ENCODE data around the gene PRPF40A. TPM values are rescaled to one million over a fixed set of nuclear protein-coding genes. Genes with fewer than 3 reads are reported as not detected.
A peak's percentile ranks its signal among the peaks of the same experiment; 100 is the strongest.

The PRPF40A gene
- polyA plus RNA-seq, 2 donors = 15.6 to 26.1 TPM

GRCh38 chr2:152664725-152665124 lies 52.5 kb downstream of the PRPF40A start:
- WGBS, 2 donors = 93 to 96% methylated on average over 7 of the region's 7 CpGs
- Histone ChIP-seq H3K36me3 (ENCODE audit: control insufficient read depth in 2 of 2, insufficient read depth in 2 of 2, low read length in 1 of 2) (peaks cover 6 to 15% of the 10 kb centered on the region in 2 donors), H3K9me3 (ENCODE audit: control insufficient read depth in 2 of 2, insufficient read depth in 1 of 2, low read depth in 1 of 2, low read length in 1 of 2) (no peaks in the 10 kb centered on the region), H3K27me3 (ENCODE audit: control insufficient read depth in 1 of 2, insufficient read depth in 2 of 2, low read length in 2 of 2) (no peaks in the 10 kb centered on the region), H3K4me1 (ENCODE audit: control insufficient read depth in 2 of 2, insufficient read depth in 2 of 2, low read length in 1 of 2) (no peaks in the 10 kb centered on the region), H3K27ac (ENCODE audit: low read depth in 2 of 2, low read length in 1 of 2) (no peak overlapping the region), H3K4me3 (ENCODE audit: low read depth in 1 of 2, low read length in 2 of 2) (no peak overlapping the region)

GRCh38 chr2:152661076-152661475 lies 56.2 kb downstream of the PRPF40A start:
- Histone ChIP-seq H3K4me1 (ENCODE audit: control insufficient read depth in 2 of 2, insufficient read depth in 2 of 2, low read length in 1 of 2) (no peaks in the 10 kb centered on the region), H3K36me3 (ENCODE audit: control insufficient read depth in 2 of 2, insufficient read depth in 2 of 2, low read length in 1 of 2) (peaks cover 9 to 17% of the 10 kb centered on the region in 2 donors), H3K27ac (ENCODE audit: low read depth in 2 of 2, low read length in 1 of 2) (no peak overlapping the region), H3K4me3 (ENCODE audit: low read depth in 1 of 2, low read length in 2 of 2) (no peak overlapping the region), H3K27me3 (ENCODE audit: control insufficient read depth in 1 of 2, insufficient read depth in 2 of 2, low read length in 2 of 2) (no peaks in the 10 kb centered on the region), H3K9me3 (ENCODE audit: control insufficient read depth in 2 of 2, insufficient read depth in 1 of 2, low read depth in 1 of 2, low read length in 1 of 2) (no peaks in the 10 kb centered on the region)
- 95% methylated on average over 4 of the region's 4 CpGs for WGBS, 2 donors

GRCh38 chr2:152658221-152658620 lies 59.0 kb downstream of the PRPF40A start:
- no peaks in the 10 kb centered on the region for H3K27me3 ChIP-seq (ENCODE audit: control insufficient read depth in 1 of 2, insufficient read depth in 2 of 2, low read length in 2 of 2)
- H3K36me3 ChIP-seq (ENCODE audit: control insufficient read depth in 2 of 2, insufficient read depth in 2 of 2, low read length in 1 of 2) = peaks cover 3 to 13% of the 10 kb centered on the region in 2 donors
- no peak overlapping the region for H3K27ac ChIP-seq (ENCODE audit: low read depth in 2 of 2, low read length in 1 of 2)
- H3K4me1 ChIP-seq (ENCODE audit: control insufficient read depth in 2 of 2, insufficient read depth in 2 of 2, low read length in 1 of 2) = no peaks in the 10 kb centered on the region
- 70 to 83% methylated on average over 1 of the region's 1 CpG for WGBS, 2 donors
- no peak overlapping the region for H3K4me3 ChIP-seq (ENCODE audit: low read depth in 1 of 2, low read length in 2 of 2)
- no peaks in the 10 kb centered on the region for H3K9me3 ChIP-seq (ENCODE audit: control insufficient read depth in 2 of 2, insufficient read depth in 1 of 2, low read depth in 1 of 2, low read length in 1 of 2)

- H3K36me3 ChIP-seq (ENCODE audit: control insufficient read depth in 2 of 2, insufficient read depth in 2 of 2, low read length in 1 of 2) = peaks cover 3 to 13% of the 10 kb centered on the region in 2 donors
- H3K4me1 ChIP-seq (ENCODE audit: control insufficient read depth in 2 of 2, insufficient read depth in 2 of 2, low read length in 1 of 2) = no peaks in the 10 kb centered on the region
- no peaks in the 10 kb centered on the region for H3K27me3 ChIP-seq (ENCODE audit: control insufficient read depth in 1 of 2, insufficient read depth in 2 of 2, low read length in 2 of 2)
- H3K9me3 ChIP-seq (ENCODE audit: control insufficient read depth in 2 of 2, insufficient read depth in 1 of 2, low read depth in 1 of 2, low read length in 1 of 2) = no peaks in the 10 kb centered on the region
- no peak overlapping the region for H3K4me3 ChIP-seq (ENCODE audit: low read depth in 1 of 2, low read length in 2 of 2)
- 70 to 77% methylated on average over 4 of the region's 4 CpGs for WGBS, 2 donors
- no peak overlapping the region for H3K27ac ChIP-seq (ENCODE audit: low read depth in 2 of 2, low read length in 1 of 2)
Measured at GRCh38 chr2:152657043-152657442, 60.2 kb downstream of the PRPF40A start.

- peaks cover 3 to 12% of the 10 kb centered on the region in 2 donors for H3K36me3 ChIP-seq (ENCODE audit: control insufficient read depth in 2 of 2, insufficient read depth in 2 of 2, low read length in 1 of 2)
Measured at GRCh38 chr2:152655880-152656279, 61.4 kb downstream of the PRPF40A start.

GRCh38 chr2:152651834-152652233 lies 65.4 kb downstream of the PRPF40A start:
- Histone ChIP-seq H3K9me3 (ENCODE audit: control insufficient read depth in 2 of 2, insufficient read depth in 1 of 2, low read depth in 1 of 2, low read length in 1 of 2) (no peaks in the 10 kb centered on the region), H3K36me3 (ENCODE audit: control insufficient read depth in 2 of 2, insufficient read depth in 2 of 2, low read length in 1 of 2) (peaks cover 2 to 5% of the 10 kb centered on the region in 2 donors), H3K4me3 (ENCODE audit: low read depth in 1 of 2, low read length in 2 of 2) (no peak overlapping the region), H3K27ac (ENCODE audit: low read depth in 2 of 2, low read length in 1 of 2) (no peak overlapping the region), H3K27me3 (ENCODE audit: control insufficient read depth in 1 of 2, insufficient read depth in 2 of 2, low read length in 2 of 2) (no peaks in the 10 kb centered on the region), H3K4me1 (ENCODE audit: control insufficient read depth in 2 of 2, insufficient read depth in 2 of 2, low read length in 1 of 2) (no peaks in the 10 kb centered on the region)
- 70 to 75% methylated on average over 2 of the region's 2 CpGs for WGBS, 2 donors

More at GRCh38 chr2:152655880-152656279, 61.4 kb downstream of the PRPF40A start:
- no peaks in the 10 kb centered on the region for H3K9me3 ChIP-seq (ENCODE audit: control insufficient read depth in 2 of 2, insufficient read depth in 1 of 2, low read depth in 1 of 2, low read length in 1 of 2)
- WGBS, 2 donors = 80 to 91% methylated on average over 1 of the region's 1 CpG
- H3K4me3 ChIP-seq (ENCODE audit: low read depth in 1 of 2, low read length in 2 of 2) = no peak overlapping the region
- no peak overlapping the region for H3K27ac ChIP-seq (ENCODE audit: low read depth in 2 of 2, low read length in 1 of 2)
- H3K4me1 ChIP-seq (ENCODE audit: control insufficient read depth in 2 of 2, insufficient read depth in 2 of 2, low read length in 1 of 2) = no peaks in the 10 kb centered on the region
- no peaks in the 10 kb centered on the region for H3K27me3 ChIP-seq (ENCODE audit: control insufficient read depth in 1 of 2, insufficient read depth in 2 of 2, low read length in 2 of 2)

GRCh38 chr2:152650768-152651371 lies 66.4 kb downstream of the PRPF40A start:
- WGBS, 2 donors = 92 to 93% methylated on average over 6 of the region's 6 CpGs
- Histone ChIP-seq H3K36me3 (ENCODE audit: control insufficient read depth in 2 of 2, insufficient read depth in 2 of 2, low read length in 1 of 2) (peaks cover 0 to 2% of the 10 kb centered on the region in 2 donors), H3K9me3 (ENCODE audit: control insufficient read depth in 2 of 2, insufficient read depth in 1 of 2, low read depth in 1 of 2, low read length in 1 of 2) (no peaks in the 10 kb centered on the region), H3K27ac (ENCODE audit: low read depth in 2 of 2, low read length in 1 of 2) (no peak overlapping the region), H3K27me3 (ENCODE audit: control insufficient read depth in 1 of 2, insufficient read depth in 2 of 2, low read length in 2 of 2) (no peaks in the 10 kb centered on the region), H3K4me1 (ENCODE audit: control insufficient read depth in 2 of 2, insufficient read depth in 2 of 2, low read length in 1 of 2) (no peaks in the 10 kb centered on the region), H3K4me3 (ENCODE audit: low read depth in 1 of 2, low read length in 2 of 2) (no peak overlapping the region)

- no peak overlapping the region for H3K27ac ChIP-seq (ENCODE audit: low read depth in 2 of 2, low read length in 1 of 2)
- peaks cover 0 to 2% of the 10 kb centered on the region in 2 donors for H3K36me3 ChIP-seq (ENCODE audit: control insufficient read depth in 2 of 2, insufficient read depth in 2 of 2, low read length in 1 of 2)
- no peaks in the 10 kb centered on the region for H3K4me1 ChIP-seq (ENCODE audit: control insufficient read depth in 2 of 2, insufficient read depth in 2 of 2, low read length in 1 of 2)
- H3K4me3 ChIP-seq (ENCODE audit: low read depth in 1 of 2, low read length in 2 of 2) = no peak overlapping the region
- no peaks in the 10 kb centered on the region for H3K9me3 ChIP-seq (ENCODE audit: control insufficient read depth in 2 of 2, insufficient read depth in 1 of 2, low read depth in 1 of 2, low read length in 1 of 2)
- 52 to 75% methylated on average over 1 of the region's 1 CpG for WGBS, 2 donors
- no peaks in the 10 kb centered on the region for H3K27me3 ChIP-seq (ENCODE audit: control insufficient read depth in 1 of 2, insufficient read depth in 2 of 2, low read length in 2 of 2)
Measured at GRCh38 chr2:152649997-152650396, 67.3 kb downstream of the PRPF40A start.

GRCh38 chr2:152648336-152648735 lies 68.9 kb downstream of the PRPF40A start:
- no peak overlapping the region for H3K27ac ChIP-seq (ENCODE audit: low read depth in 2 of 2, low read length in 1 of 2)
- H3K36me3 ChIP-seq (ENCODE audit: control insufficient read depth in 2 of 2, insufficient read depth in 2 of 2, low read length in 1 of 2) = peaks cover 0 to 2% of the 10 kb centered on the region in 2 donors
- 15 to 19% methylated on average over 2 of the region's 2 CpGs for WGBS, 2 donors
- H3K4me3 ChIP-seq (ENCODE audit: low read depth in 1 of 2, low read length in 2 of 2) = no peak overlapping the region
- H3K27me3 ChIP-seq (ENCODE audit: control insufficient read depth in 1 of 2, insufficient read depth in 2 of 2, low read length in 2 of 2) = no peaks in the 10 kb centered on the region
- no peaks in the 10 kb centered on the region for H3K9me3 ChIP-seq (ENCODE audit: control insufficient read depth in 2 of 2, insufficient read depth in 1 of 2, low read depth in 1 of 2, low read length in 1 of 2)
- no peaks in the 10 kb centered on the region for H3K4me1 ChIP-seq (ENCODE audit: control insufficient read depth in 2 of 2, insufficient read depth in 2 of 2, low read length in 1 of 2)

- Histone ChIP-seq H3K27ac (ENCODE audit: low read depth in 2 of 2, low read length in 1 of 2) (peak overlapping the region in 1 of 2 donors; percentile 55), H3K36me3 (ENCODE audit: control insufficient read depth in 2 of 2, insufficient read depth in 2 of 2, low read length in 1 of 2) (peaks cover 0 to 2% of the 10 kb centered on the region in 2 donors), H3K9me3 (ENCODE audit: control insufficient read depth in 2 of 2, insufficient read depth in 1 of 2, low read depth in 1 of 2, low read length in 1 of 2) (no peaks in the 10 kb centered on the region), H3K4me3 (ENCODE audit: low read depth in 1 of 2, low read length in 2 of 2) (no peak overlapping the region), H3K4me1 (ENCODE audit: control insufficient read depth in 2 of 2, insufficient read depth in 2 of 2, low read length in 1 of 2) (no peaks in the 10 kb centered on the region), H3K27me3 (ENCODE audit: control insufficient read depth in 1 of 2, insufficient read depth in 2 of 2, low read length in 2 of 2) (no peaks in the 10 kb centered on the region)
- 35 to 52% methylated on average over 9 of the region's 9 CpGs for WGBS, 2 donors
Measured at GRCh38 chr2:152647552-152647951, 69.7 kb downstream of the PRPF40A start.
